HFFc6 (cell line): ENCODE results near the gene CLEC18B. TPM values are rescaled to one million over a fixed set of nuclear protein-coding genes. Genes with fewer than 3 reads are reported as not detected.
"Not testable (repeated sequence)": the region's sequence is repeated elsewhere in the genome, so short reads cannot be mapped to it uniquely, and the experiment has no call there.

Source experiments
- DNase-seq: peaks from one replicate; pipeline ENCODE4 v3.0.0-alpha.2; 2018
- H3K27ac Mint-ChIP-seq: 2 replicates; pipeline ENCODE4 v1.8.0; 2020; ENCODE audit warnings: mild to moderate bottlenecking, mixed read lengths
- H3K27me3 Mint-ChIP-seq: 2 replicates; pipeline ENCODE4 v1.8.0; 2021; ENCODE audit warnings: mild to moderate bottlenecking, moderate library complexity, mixed read lengths; ENCODE audit not compliant: insufficient read depth
- H3K36me3 Mint-ChIP-seq: 2 replicates; pipeline ENCODE4 v1.8.0; 2021; ENCODE audit warnings: low read depth, mixed read lengths
- H3K4me1 Mint-ChIP-seq: 2 replicates; pipeline ENCODE4 v1.8.0; 2020; ENCODE audit warnings: low read depth, mixed read lengths
- H3K4me3 Mint-ChIP-seq: 2 replicates; pipeline ENCODE4 v1.8.0; 2020; ENCODE audit warnings: mild to moderate bottlenecking, moderate library complexity, mixed read lengths
- H3K9me3 Mint-ChIP-seq: 2 replicates; pipeline ENCODE4 v1.8.0; 2020; ENCODE audit warnings: mild to moderate bottlenecking, mixed read lengths
- total RNA-seq, 6 experiments: library from RNA; stranded (reverse); fragmentation: NEBNext Ultra II Directional; extraction: Animal tissue kit (Norgen Biotek cat#: 25700); gene quantifications; 2 replicates in 1 of 6; 3 replicates in 5 of 6; pipeline ENCODE4 v1.2.3, GENCODE V29; 2021
- TF ChIP-seq, protein P1 (sequence below): fragments of 200-600 bp; sonication (generic); IDR thresholded peaks from 2 replicates; pipeline ENCODE4 v1.5.0; 2021; ENCODE audit warnings: antibody characterized with exemption, mild to moderate bottlenecking

CLEC18B gene
- total RNA-seq, 6 experiments from 2014 or later: 0.14 to 0.32 TPM; not detected in 4

DNA sequence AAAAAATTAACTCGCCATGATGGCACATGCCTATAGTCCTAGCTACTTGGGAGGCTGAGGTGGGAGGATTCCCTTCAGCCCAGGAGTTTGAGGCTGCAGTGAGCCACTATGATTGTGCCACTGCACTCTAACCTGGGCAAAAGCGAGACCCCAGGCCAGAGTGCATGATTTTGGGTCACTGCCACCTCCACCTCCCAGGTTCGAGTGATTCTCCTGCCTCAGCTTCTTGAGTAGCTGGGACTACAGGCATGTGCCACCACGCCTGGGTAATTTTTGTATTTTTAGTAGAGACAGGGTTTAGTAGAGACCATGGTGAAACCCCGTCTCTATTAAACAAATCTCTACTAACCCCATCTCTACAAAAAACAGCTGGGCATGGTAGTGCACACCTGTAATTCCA, 26.7 kb downstream of the CLEC18B start:
- H3K4me1 Mint-ChIP-seq, H3K36me3 Mint-ChIP-seq, H3K27ac Mint-ChIP-seq, H3K27me3 Mint-ChIP-seq, H3K4me3 Mint-ChIP-seq, H3K9me3 Mint-ChIP-seq, DNase-seq: not testable (repeated sequence)

DNA sequence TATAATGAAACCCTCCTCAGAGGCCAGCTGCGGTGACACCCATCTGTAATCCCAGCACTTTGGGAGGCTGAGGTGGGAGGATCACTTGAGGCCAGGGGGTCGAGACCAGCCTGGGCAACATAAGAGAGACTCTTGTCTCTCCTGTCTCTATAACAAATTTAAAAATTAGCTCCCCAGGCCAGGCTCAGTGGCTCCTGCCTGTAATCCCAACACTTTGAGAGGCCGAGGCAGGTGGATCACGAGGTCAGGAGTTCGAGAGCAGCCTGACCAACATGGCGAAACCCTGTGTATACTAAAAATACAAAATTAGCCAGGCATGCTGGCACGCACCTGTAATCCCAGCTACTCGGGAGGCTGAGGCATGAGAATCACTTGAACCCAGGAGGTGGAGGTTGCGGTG, 27.1 kb downstream of the CLEC18B start:
- H3K36me3 Mint-ChIP-seq, H3K4me3 Mint-ChIP-seq, H3K4me1 Mint-ChIP-seq, H3K27me3 Mint-ChIP-seq, DNase-seq, H3K9me3 Mint-ChIP-seq, H3K27ac Mint-ChIP-seq: not testable (repeated sequence)

DNA sequence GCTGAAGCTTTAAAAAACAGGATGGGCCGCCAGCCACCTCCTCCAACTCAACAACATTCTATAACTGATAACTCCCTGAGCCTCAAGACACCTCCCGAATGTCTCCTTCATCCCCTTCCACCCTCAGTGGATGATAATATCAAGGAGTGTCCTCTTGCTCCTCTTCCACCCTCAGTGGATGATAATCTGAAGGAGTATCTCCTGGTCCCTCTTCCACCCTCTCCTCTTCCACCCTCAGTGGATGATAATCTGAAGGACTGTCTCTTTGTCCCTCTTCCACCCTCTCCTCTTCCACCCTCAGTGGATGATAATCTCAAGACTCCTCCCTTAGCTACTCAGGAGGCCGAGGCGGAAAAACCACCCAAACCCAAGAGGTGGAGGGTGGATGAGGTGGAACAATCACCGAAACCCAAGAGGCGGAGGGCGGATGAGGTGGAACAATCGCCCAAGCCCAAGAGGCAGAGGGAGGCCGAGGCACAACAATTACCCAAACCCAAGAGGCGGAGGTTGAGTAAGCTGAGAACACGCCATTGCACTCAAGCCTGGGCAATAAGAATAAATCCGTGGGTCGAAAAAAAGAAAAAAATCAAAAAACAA, 29.7 kb downstream of the CLEC18B start:
- H3K9me3 Mint-ChIP-seq, H3K4me1 Mint-ChIP-seq, H3K27me3 Mint-ChIP-seq, H3K36me3 Mint-ChIP-seq, H3K27ac Mint-ChIP-seq, DNase-seq, H3K4me3 Mint-ChIP-seq: not testable (repeated sequence)

DNA sequence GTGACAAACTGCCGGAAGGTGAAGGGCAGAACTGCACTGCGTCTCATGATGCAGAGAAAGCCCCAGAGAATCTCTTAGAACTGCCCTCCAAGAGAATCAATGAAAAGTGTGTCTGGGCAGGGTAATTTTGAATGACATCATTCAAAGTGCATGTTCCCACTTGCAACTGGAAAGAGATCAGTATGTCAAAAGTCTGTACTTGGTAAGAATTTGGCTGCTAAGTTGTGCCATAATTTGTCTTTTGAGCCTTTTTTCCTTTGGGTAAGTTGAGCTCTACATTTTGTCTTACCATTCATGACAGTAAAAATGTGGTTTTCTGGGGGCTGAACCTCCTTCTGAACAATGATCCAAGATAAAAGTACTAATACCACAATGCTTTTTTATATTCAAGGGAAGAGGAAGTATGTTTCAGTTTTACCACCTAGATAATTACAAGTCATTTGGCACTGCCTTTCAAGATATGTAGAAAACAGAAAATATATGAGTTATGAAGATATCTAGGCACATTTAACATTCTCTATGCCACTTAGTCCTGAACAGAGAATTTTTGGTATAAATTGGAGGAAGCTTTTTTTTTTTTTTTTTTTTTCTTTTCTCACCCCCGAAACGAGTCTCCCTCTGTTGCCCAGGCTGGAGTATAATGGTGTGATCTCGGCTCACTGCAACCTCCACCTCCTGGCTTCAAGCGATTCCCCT, 38.8 kb downstream of the CLEC18B start:
- DNase-seq, H3K9me3 Mint-ChIP-seq, H3K27ac Mint-ChIP-seq, H3K4me1 Mint-ChIP-seq, H3K36me3 Mint-ChIP-seq, H3K4me3 Mint-ChIP-seq, H3K27me3 Mint-ChIP-seq: not testable (repeated sequence)

DNA sequence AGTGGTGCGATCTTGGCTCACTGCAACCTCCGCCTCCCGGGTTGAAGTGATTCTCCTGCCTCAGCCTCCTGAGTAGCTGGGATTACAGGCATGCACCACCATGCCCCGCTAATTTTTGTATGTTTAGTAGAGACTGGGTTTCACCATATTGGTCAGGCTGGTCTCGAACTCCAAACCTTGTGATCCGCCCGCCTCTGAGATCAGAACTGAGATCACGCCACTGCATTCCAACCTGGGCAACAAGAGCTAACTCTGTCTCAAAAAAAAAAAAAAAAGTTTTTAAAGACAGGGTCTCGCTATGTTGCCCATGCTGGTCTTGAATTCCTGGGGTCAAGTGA, 47.5 kb downstream of the CLEC18B start:
- not testable (repeated sequence) for H3K4me3 Mint-ChIP-seq, H3K27me3 Mint-ChIP-seq, H3K27ac Mint-ChIP-seq, H3K9me3 Mint-ChIP-seq, H3K36me3 Mint-ChIP-seq, DNase-seq, H3K4me1 Mint-ChIP-seq

DNA sequence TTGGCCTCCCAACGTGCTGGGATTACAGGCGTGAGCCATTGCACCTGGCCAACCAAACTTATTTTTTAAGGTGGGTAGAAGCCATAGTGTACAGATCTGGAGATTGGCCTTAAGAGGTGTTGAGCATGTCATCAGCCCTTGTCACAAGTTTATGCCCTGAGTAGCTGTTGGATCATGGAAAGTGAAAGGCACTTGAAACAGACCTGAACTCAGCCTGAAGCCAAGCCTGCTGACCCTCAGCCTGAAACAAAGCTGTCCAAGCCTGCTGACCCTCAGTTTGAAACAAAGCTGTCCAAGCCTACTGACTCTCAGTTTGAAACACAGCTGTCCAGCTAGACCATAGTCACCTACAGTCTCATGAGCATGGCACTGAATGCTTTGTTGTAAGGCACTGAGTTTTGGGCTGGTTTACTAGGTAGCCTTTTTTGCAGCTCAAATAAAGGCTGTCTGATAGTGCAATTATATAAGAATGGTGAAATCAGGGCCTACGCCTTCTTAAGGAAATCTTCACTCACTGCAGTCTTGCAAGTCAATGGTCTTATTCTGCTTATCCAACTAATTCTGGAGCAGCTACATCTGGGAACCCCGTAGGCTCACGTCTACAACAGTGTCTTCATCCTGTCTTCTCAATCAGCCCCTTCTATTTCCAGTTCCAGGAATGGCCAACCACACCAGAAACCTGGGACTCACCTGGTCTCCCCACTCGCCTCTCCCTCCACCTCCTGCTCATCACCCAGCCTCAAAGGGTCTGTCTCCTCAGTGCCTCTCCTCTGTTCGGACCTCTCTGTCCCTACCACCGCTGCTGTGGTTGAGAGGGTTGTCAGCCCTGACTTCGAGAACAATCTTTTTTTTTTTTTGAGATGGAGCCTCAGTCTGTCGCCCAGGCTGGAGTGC, 48.1 kb downstream of the CLEC18B start:
- H3K4me3 Mint-ChIP-seq: no peak overlapping the region
- no peaks in the 10 kb centered on the region for H3K9me3 Mint-ChIP-seq
- H3K27ac Mint-ChIP-seq: no peak overlapping the region
- no peak for DNase-seq
- no peaks in the 10 kb centered on the region for H3K36me3 Mint-ChIP-seq
- peaks cover 6% of the 10 kb centered on the region for H3K27me3 Mint-ChIP-seq
- TF ChIP-seq, protein P1, sequence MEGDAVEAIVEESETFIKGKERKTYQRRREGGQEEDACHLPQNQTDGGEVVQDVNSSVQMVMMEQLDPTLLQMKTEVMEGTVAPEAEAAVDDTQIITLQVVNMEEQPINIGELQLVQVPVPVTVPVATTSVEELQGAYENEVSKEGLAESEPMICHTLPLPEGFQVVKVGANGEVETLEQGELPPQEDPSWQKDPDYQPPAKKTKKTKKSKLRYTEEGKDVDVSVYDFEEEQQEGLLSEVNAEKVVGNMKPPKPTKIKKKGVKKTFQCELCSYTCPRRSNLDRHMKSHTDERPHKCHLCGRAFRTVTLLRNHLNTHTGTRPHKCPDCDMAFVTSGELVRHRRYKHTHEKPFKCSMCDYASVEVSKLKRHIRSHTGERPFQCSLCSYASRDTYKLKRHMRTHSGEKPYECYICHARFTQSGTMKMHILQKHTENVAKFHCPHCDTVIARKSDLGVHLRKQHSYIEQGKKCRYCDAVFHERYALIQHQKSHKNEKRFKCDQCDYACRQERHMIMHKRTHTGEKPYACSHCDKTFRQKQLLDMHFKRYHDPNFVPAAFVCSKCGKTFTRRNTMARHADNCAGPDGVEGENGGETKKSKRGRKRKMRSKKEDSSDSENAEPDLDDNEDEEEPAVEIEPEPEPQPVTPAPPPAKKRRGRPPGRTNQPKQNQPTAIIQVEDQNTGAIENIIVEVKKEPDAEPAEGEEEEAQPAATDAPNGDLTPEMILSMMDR: no peak
- 0 out of 2 replicates have a peak, but pooled peaks cover 6% of the 10 kb centered on the region for H3K4me1 Mint-ChIP-seq

DNA sequence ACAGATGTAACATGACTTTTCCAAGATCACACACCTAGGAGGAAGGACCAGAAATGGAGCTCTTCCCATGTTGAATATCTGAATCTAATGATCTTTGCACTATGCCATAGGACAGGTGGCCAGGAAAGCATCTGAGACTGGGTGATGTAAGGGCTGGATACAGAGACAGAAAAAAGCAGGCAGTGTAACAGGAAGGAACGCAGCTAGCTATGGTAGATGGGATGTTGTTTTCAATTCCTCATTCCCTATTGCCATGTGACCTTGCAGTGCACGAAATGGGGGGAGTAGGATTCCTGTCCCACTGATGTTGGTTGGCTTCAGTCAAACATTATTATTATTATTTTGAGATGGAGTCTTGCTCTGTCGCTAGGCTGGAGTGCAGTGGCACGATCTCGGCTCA, 48.9 kb downstream of the CLEC18B start:
- Mint-ChIP-seq H3K4me3 (no peak overlapping the region), H3K4me1 (0 out of 2 replicates have a peak, but pooled peaks cover 6% of the 10 kb centered on the region), H3K27me3 (peaks cover 6% of the 10 kb centered on the region), H3K27ac (no peak overlapping the region), H3K36me3 (peaks cover 3% of the 10 kb centered on the region; the same call in 1 of the 2 replicates), H3K9me3 (no peaks in the 10 kb centered on the region)
- no peak for DNase-seq
- TF ChIP-seq, protein P1: no peak

DNA sequence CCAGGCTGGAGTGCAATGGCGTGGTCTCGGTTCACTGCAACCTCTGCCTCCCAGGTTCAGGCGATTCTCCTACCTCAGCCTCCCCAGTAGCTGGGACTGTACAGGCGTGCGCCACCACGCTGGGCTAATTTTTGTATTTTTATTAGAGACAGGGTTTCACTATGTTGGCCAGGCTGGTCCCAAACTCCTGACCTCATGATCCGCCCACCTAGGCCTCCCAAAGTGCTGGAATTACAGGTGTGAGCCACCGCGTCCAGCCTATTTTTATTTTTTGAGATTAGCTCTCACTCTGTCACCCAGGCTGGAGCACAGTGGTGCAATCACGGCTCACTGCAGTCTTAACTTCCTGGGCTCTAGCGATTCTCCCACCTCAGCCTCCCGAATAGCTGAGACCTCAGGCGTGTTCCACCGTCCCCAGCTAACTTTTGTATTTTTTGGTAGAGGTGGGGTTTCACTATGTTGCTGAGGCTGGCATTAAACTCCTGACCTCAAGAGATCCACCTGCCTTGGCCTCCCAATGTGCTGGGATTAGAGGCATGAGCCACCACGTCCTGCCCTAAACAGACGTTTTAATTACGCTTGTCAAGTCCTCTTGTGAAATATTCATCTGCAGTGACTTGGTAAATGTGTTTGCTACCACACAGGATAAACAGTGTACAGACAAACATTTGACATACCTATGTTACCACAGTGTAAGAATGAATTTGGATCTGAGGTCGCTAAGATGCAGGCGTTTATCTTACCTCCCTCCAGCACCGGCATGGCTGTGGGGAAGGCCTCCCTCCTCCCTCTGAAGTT, 50.7 kb downstream of the CLEC18B start:
- H3K27ac Mint-ChIP-seq, DNase-seq, H3K27me3 Mint-ChIP-seq, H3K9me3 Mint-ChIP-seq, H3K36me3 Mint-ChIP-seq, H3K4me3 Mint-ChIP-seq: not testable (repeated sequence)
- H3K4me1 Mint-ChIP-seq: peaks cover 15% of the 10 kb centered on the region

DNA sequence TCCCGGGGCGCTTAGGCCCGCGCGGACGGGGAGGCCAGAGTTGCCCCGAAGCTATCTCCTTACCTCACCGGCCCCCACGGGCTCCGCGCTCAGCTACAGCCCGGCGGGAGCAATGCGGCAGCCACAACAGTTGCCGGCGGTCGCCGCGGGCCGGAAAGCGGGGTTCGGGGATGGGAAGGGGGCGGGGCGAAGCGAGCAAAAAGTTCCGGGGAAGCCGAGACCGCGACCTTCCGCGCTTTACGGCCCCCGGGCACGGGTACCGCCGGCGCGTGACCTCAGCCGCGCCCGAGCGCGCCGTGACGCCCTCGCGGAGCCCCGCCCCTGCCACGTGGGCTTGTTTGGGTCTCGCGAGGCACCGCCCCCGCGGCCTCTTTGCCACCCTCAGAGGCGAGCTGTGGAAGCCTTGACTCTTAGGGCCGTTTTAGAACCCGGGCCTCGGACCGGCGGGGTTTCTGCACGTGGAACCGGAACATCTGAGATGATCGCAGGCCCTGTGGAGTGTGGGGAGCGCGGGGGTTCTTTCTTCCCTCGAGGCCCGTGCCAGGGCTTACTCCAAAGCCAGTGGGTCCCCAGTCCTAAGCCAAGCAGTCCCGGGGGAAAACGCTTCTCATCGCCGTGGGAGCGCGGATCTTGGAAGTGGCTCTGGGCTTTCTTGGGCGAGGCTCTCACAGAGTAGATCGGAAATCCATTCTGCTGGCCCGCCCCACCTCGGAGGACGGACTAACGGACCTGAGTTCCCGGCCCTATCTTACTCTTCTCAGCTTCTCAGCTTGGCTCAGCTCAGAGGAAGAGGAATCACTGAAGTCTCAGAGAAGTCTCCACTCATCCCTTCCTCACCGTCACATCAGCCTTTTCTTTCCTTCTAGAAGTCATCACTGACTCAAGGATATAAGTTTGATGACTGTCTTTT, 53.0 kb downstream of the CLEC18B start:
- Mint-ChIP-seq H3K27ac (peak overlapping the region; percentile 94), H3K4me1 (peaks cover 15% of the 10 kb centered on the region), H3K4me3 (peak overlapping the region; percentile 97)
- H3K36me3 Mint-ChIP-seq, H3K9me3 Mint-ChIP-seq, H3K27me3 Mint-ChIP-seq: not testable (repeated sequence)
- DNase-seq: peak; percentile 96

DNA sequence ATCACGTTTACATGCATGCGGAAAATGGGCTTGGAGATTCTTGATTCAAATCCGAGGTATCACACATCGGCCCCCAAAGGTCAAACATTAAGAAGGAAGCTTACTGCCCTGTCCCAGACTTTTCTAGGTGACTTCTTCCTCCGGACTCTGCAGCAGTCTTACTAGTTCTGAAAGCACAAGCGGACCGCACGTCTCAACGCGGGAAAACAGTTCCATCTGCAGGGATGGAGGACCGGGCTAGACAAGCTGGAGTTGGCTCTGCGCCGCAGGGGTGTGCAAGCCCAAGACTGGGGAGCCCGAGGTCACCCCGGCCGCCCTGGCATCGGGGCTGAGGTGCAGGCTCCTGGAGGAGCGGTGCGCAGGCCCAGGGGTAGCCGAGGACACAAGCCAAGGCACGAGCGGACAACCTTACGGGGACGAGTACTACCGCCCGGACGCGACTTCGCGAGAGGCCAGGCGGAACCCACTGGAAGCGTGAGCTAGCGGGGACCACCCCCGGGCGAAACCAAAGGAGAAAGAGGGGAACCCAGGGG, 53.7 kb downstream of the CLEC18B start:
- H3K27me3 Mint-ChIP-seq, H3K9me3 Mint-ChIP-seq, H3K36me3 Mint-ChIP-seq: not testable (repeated sequence)
- peak overlapping the region; percentile 82 for H3K27ac Mint-ChIP-seq
- peak; percentile 22 for DNase-seq
- peak overlapping the region; percentile 97 for H3K4me3 Mint-ChIP-seq
- H3K4me1 Mint-ChIP-seq: peaks cover 15% of the 10 kb centered on the region
